ENCODE measurements around the gene CFAP77. TPM values are rescaled to one million over a fixed set of nuclear protein-coding genes. Genes with fewer than 3 reads are reported as not detected.

CFAP77 gene
- polyA plus RNA-seq (2013), result 0.04 TPM in 1 of 2 replicates, not detected in the other

DNA sequence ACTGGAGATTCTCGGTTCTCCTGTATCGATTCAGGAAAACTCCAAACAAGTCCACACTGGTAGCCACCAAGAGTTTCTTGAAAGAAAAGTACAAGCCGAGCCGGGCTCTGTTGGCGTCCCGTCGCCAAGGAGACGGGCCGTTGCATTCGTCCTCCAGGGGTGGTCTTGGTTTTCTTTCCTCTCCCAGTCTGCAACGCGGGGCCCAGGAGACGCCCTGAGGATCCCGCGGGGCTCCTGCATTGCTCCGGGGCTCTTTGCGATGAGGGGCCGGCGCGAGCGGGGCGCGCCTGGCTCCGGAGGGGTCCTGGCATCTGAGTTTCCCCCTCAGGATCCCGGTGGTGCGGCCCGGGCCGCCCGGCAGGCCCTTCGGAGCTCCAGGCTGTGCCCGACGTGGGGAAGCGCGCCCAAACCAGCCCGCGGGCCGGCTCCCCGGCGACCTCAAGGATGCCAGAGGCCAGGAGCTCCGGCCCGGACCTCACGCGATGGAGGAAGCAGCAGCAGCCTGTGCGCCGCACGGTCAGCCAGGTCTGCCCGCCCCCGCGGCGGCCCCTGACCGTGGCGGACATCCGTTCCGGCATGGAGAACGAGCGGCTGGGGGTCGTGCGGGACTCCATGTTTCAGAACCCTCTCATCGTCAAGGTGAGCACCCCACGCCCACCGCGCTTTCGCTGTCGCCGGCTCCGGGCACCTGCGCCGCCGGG, at the start of gene CFAP77:
Gene CFAP77, plus strand, starts transcription at position 384 of the 701 bp plus-strand sequence. Its CDS starts 61 bp downstream, at position 445.
- H2AK5ac ChIP-seq (ENCODE audit: low read length), result no peak within 1 kb of the TSS
- H2BK5ac ChIP-seq (ENCODE audit: low read depth, low read length, poor library complexity), result no peak within 1 kb of the TSS
- no CpG with 5 or more reads among the region's 69 CpGs for WGBS (ENCODE audit: extremely low coverage, insufficient coverage, insufficient read length)
- no peak within 1 kb of the TSS for H3K4ac ChIP-seq (ENCODE audit: low read depth, low read length)
- H3K9ac ChIP-seq (ENCODE audit: low read length), result peak within 1 kb of the TSS; percentile 50
- H3K14ac ChIP-seq (ENCODE audit: low read length), result no peak within 1 kb of the TSS
- no peak within 1 kb of the TSS for H4K8ac ChIP-seq (ENCODE audit: low read depth, low read length)
- H4K12ac ChIP-seq (ENCODE audit: low read depth, low read length), result no peak within 1 kb of the TSS
- peaks cover 17% of the 10 kb centered on the region for H3K27me3 ChIP-seq (ENCODE audit: insufficient read depth, low read length)
- H2AFZ ChIP-seq (ENCODE audit: insufficient read depth, low read length, poor library complexity), result peak within 1 kb of the TSS; percentile 82
- no peak within 1 kb of the TSS for H3K23ac ChIP-seq (ENCODE audit: low read length)
- no peaks in the 10 kb centered on the region for H3K79me2 ChIP-seq (ENCODE audit: control insufficient read depth, insufficient read depth, low read length, poor library complexity)
- H3K79me1 ChIP-seq (ENCODE audit: low read length), result peaks cover 2% of the 10 kb centered on the region
- peak within 1 kb of the TSS; percentile 78 for H2BK12ac ChIP-seq (ENCODE audit: low read length)
- H3K4me3 ChIP-seq (ENCODE audit: low read depth, low read length), result peak within 1 kb of the TSS; percentile 72
- H3K9me3 ChIP-seq (ENCODE audit: insufficient read depth, low read depth, low read length), result peaks cover 6% of the 10 kb centered on the region
- H4K91ac ChIP-seq (ENCODE audit: low read depth, low read length), result no peak within 1 kb of the TSS
- peak within 1 kb of the TSS; percentile 98 for H3K4me2 ChIP-seq (ENCODE audit: low read length)
- no peak within 1 kb of the TSS for H3K27ac ChIP-seq (ENCODE audit: low read depth, low read length)
- H2BK120ac ChIP-seq (ENCODE audit: insufficient read depth, low read length, poor library complexity), result peak within 1 kb of the TSS; percentile 75
- DNase-seq, result peak in 1 of 2 donors; percentile 37
- peaks cover 13 to 20% of the 10 kb centered on the region in 2 experiments for H3K4me1 ChIP-seq (ENCODE audit: control insufficient read depth in 1 of 2, insufficient read depth in 2 of 2, low read length in 2 of 2)
- H3K36me3 ChIP-seq (ENCODE audit: control insufficient read depth in 1 of 2, insufficient read depth in 2 of 2, low read length in 2 of 2), result no peaks in the 10 kb centered on the region
- H3K18ac ChIP-seq (ENCODE audit: low read length), result no peak within 1 kb of the TSS

DNA sequence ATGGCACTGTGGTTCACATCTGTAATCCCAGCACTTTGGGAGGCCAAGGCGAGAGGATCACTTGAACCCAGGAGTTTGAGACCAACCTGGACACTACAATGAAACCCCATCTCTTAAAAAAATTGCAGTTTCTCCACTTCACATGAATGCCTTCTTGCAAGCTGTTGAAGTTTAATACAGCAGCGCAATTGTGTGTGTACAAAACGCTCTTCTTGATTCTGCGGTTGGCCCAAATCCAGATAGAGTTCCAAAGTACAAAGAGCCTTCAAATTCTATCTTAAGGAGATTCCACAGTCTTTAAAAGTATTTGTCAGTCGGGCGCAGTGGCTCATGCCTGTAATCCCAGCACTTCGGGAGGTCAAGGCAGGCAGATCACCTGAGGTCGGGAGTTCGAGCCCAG, 45.9 kb upstream of the CFAP77 start:
- Histone ChIP-seq H3K79me1 (ENCODE audit: low read length) (no peaks in the 10 kb centered on the region), H2AK5ac (ENCODE audit: low read length) (no peak overlapping the region), H3K9ac (ENCODE audit: low read length) (no peak overlapping the region), H2AFZ (ENCODE audit: insufficient read depth, low read length, poor library complexity) (no peak overlapping the region), H4K8ac (ENCODE audit: low read depth, low read length) (no peak overlapping the region), H2BK5ac (ENCODE audit: low read depth, low read length, poor library complexity) (no peak overlapping the region), H3K4me2 (ENCODE audit: low read length) (no peak overlapping the region), H4K12ac (ENCODE audit: low read depth, low read length) (no peak overlapping the region), H3K14ac (ENCODE audit: low read length) (no peak overlapping the region), H3K4ac (ENCODE audit: low read depth, low read length) (no peak overlapping the region), H2BK120ac (ENCODE audit: insufficient read depth, low read length, poor library complexity) (no peak overlapping the region), H3K27ac (ENCODE audit: low read depth, low read length) (no peak overlapping the region), H3K18ac (ENCODE audit: low read length) (no peak overlapping the region), H3K4me3 (ENCODE audit: low read depth, low read length) (no peak overlapping the region), H3K23ac (ENCODE audit: low read length) (no peak overlapping the region), H3K4me1 (ENCODE audit: control insufficient read depth in 1 of 2, insufficient read depth in 2 of 2, low read length in 2 of 2) (no peaks in the 10 kb centered on the region), H3K79me2 (ENCODE audit: control insufficient read depth, insufficient read depth, low read length, poor library complexity) (no peaks in the 10 kb centered on the region), H3K27me3 (ENCODE audit: insufficient read depth, low read length) (no peaks in the 10 kb centered on the region), H2BK12ac (ENCODE audit: low read length) (no peak overlapping the region), H3K9me3 (ENCODE audit: insufficient read depth, low read depth, low read length) (no peaks in the 10 kb centered on the region), H3K36me3 (ENCODE audit: control insufficient read depth in 1 of 2, insufficient read depth in 2 of 2, low read length in 2 of 2) (no peaks in the 10 kb centered on the region), H4K91ac (ENCODE audit: low read depth, low read length) (no peak overlapping the region)
- no CpG with 5 or more reads among the region's 9 CpGs for WGBS (ENCODE audit: extremely low coverage, insufficient coverage, insufficient read length)
- no peak for DNase-seq

DNA sequence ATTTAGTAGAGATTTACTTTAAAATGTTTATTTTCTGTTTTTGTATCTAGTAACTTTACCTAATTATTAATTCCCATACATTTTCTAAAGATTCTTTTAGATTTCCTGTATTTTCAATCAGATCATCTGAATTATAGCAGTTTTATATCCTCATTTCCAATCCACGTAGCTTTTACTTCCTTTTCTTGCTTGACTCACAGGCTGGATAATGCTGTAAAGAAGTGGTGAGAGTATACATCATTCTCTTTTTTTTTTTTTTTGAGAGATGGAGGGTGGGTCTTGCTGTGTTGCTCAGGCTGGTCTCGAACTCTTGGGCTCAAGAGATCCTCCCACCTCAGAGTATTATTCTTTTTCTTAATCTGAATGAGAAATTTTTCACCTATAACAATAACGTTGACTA, 44.0 kb upstream of the CFAP77 start:
- H3K79me1 ChIP-seq (ENCODE audit: low read length), result no peaks in the 10 kb centered on the region
- no peak overlapping the region for H2BK120ac ChIP-seq (ENCODE audit: insufficient read depth, low read length, poor library complexity)
- H2AFZ ChIP-seq (ENCODE audit: insufficient read depth, low read length, poor library complexity), result no peak overlapping the region
- no CpG with 5 or more reads among the region's 3 CpGs for WGBS (ENCODE audit: extremely low coverage, insufficient coverage, insufficient read length)
- no peak overlapping the region for H3K14ac ChIP-seq (ENCODE audit: low read length)
- no peak overlapping the region for H4K12ac ChIP-seq (ENCODE audit: low read depth, low read length)
- H3K9ac ChIP-seq (ENCODE audit: low read length), result no peak overlapping the region
- H2BK12ac ChIP-seq (ENCODE audit: low read length), result no peak overlapping the region
- no peak overlapping the region for H4K91ac ChIP-seq (ENCODE audit: low read depth, low read length)
- no peak for DNase-seq
- H3K27ac ChIP-seq (ENCODE audit: low read depth, low read length), result no peak overlapping the region
- no peaks in the 10 kb centered on the region for H3K9me3 ChIP-seq (ENCODE audit: insufficient read depth, low read depth, low read length)
- H3K4me3 ChIP-seq (ENCODE audit: low read depth, low read length), result no peak overlapping the region
- no peak overlapping the region for H3K18ac ChIP-seq (ENCODE audit: low read length)
- no peaks in the 10 kb centered on the region for H3K4me1 ChIP-seq (ENCODE audit: control insufficient read depth in 1 of 2, insufficient read depth in 2 of 2, low read length in 2 of 2)
- H2AK5ac ChIP-seq (ENCODE audit: low read length), result no peak overlapping the region
- no peaks in the 10 kb centered on the region for H3K27me3 ChIP-seq (ENCODE audit: insufficient read depth, low read length)
- H4K8ac ChIP-seq (ENCODE audit: low read depth, low read length), result no peak overlapping the region
- no peaks in the 10 kb centered on the region for H3K79me2 ChIP-seq (ENCODE audit: control insufficient read depth, insufficient read depth, low read length, poor library complexity)
- H3K36me3 ChIP-seq (ENCODE audit: control insufficient read depth in 1 of 2, insufficient read depth in 2 of 2, low read length in 2 of 2), result no peaks in the 10 kb centered on the region
- no peak overlapping the region for H2BK5ac ChIP-seq (ENCODE audit: low read depth, low read length, poor library complexity)
- H3K4me2 ChIP-seq (ENCODE audit: low read length), result no peak overlapping the region
- no peak overlapping the region for H3K23ac ChIP-seq (ENCODE audit: low read length)
- no peak overlapping the region for H3K4ac ChIP-seq (ENCODE audit: low read depth, low read length)

DNA sequence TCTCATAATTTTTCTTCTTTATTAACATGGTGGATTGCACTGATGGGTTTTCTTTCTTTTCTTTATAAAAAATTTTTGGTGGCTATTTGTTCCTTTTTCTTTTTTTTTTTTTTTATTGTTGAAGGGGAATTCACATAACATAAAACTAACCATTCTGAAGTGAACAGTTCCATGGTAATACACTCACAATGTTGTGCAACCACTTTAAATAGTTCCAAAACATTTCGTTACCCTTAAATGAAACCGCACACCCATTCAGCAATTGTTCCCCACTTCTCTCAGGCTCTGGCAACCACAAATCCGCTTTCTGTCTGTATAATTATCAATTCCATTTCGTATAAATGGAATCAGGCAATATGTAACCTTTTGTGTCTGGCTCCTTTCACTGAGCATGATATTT, 43.5 kb upstream of the CFAP77 start:
- H3K36me3 ChIP-seq (ENCODE audit: control insufficient read depth in 1 of 2, insufficient read depth in 2 of 2, low read length in 2 of 2), result no peaks in the 10 kb centered on the region
- no peak overlapping the region for H3K27ac ChIP-seq (ENCODE audit: low read depth, low read length)
- no peak overlapping the region for H3K4ac ChIP-seq (ENCODE audit: low read depth, low read length)
- no peak overlapping the region for H3K14ac ChIP-seq (ENCODE audit: low read length)
- no peak overlapping the region for H3K23ac ChIP-seq (ENCODE audit: low read length)
- no peak overlapping the region for H3K4me2 ChIP-seq (ENCODE audit: low read length)
- H3K79me2 ChIP-seq (ENCODE audit: control insufficient read depth, insufficient read depth, low read length, poor library complexity), result no peaks in the 10 kb centered on the region
- no peaks in the 10 kb centered on the region for H3K27me3 ChIP-seq (ENCODE audit: insufficient read depth, low read length)
- no peaks in the 10 kb centered on the region for H3K9me3 ChIP-seq (ENCODE audit: insufficient read depth, low read depth, low read length)
- no peak overlapping the region for H4K8ac ChIP-seq (ENCODE audit: low read depth, low read length)
- H4K91ac ChIP-seq (ENCODE audit: low read depth, low read length), result no peak overlapping the region
- WGBS (ENCODE audit: extremely low coverage, insufficient coverage, insufficient read length), result no CpG with 5 or more reads among the region's 4 CpGs
- no peak overlapping the region for H2BK12ac ChIP-seq (ENCODE audit: low read length)
- H3K4me1 ChIP-seq (ENCODE audit: control insufficient read depth in 1 of 2, insufficient read depth in 2 of 2, low read length in 2 of 2), result no peaks in the 10 kb centered on the region
- H3K9ac ChIP-seq (ENCODE audit: low read length), result no peak overlapping the region
- no peak for DNase-seq
- H3K18ac ChIP-seq (ENCODE audit: low read length), result no peak overlapping the region
- no peak overlapping the region for H2BK120ac ChIP-seq (ENCODE audit: insufficient read depth, low read length, poor library complexity)
- no peak overlapping the region for H3K4me3 ChIP-seq (ENCODE audit: low read depth, low read length)
- no peak overlapping the region for H2AK5ac ChIP-seq (ENCODE audit: low read length)
- no peak overlapping the region for H2AFZ ChIP-seq (ENCODE audit: insufficient read depth, low read length, poor library complexity)
- H3K79me1 ChIP-seq (ENCODE audit: low read length), result no peaks in the 10 kb centered on the region
- H4K12ac ChIP-seq (ENCODE audit: low read depth, low read length), result no peak overlapping the region
- H2BK5ac ChIP-seq (ENCODE audit: low read depth, low read length, poor library complexity), result no peak overlapping the region
